Panc1 (cell line): Measurements from ENCODE around the gene TALDO1. TPM values are rescaled to one million over a fixed set of nuclear protein-coding genes. Genes with fewer than 3 reads are reported as not detected.

ENCODE experiments used
- ATAC-seq: fragments of 200-7000 bp; cut with Tn5 transposase; 2 replicates; pipeline ENCODE4 v1.9.1; 2020; ENCODE audit warnings: mild to moderate bottlenecking, moderate library complexity
- BruUV-seq: library from RNA; stranded (reverse); fragments of 400-500 nt; replicated peaks from 2 replicates; lab custom pipeline; 2021; lab: Mats Ljungman, UMichigan
- CTCF ChIA-PET: fragments of 300-600 bp; sonication (Branson Sonifier 250); formaldehyde crosslinking; loops from one replicate; lab custom pipeline; 2022; ENCODE audit warnings: antibody characterized with exemption; lab: Charles Lee
- POLR2A ChIA-PET: fragments of 300-600 bp; sonication (Branson Sonifier 250); formaldehyde crosslinking; loops from one replicate; lab custom pipeline; 2022; ENCODE audit warnings: antibody characterized with exemption; lab: Charles Lee
- DNase-seq: peaks from one replicate; pipeline ENCODE4 v3.0.0-alpha.2; 2010; ENCODE audit warnings: low read depth, low spot score
- H3K27ac ChIP-seq: 2 replicates; pipeline ENCODE4 v1.5.1; 2011; ENCODE audit warnings: mild to moderate bottlenecking, low read length, inconsistent platforms
- H3K27me3 ChIP-seq: fragments of 200-500 bp; sonication (Bioruptor generic); 2 replicates; pipeline ENCODE4 v1.6.0; 2014; ENCODE audit warnings: low read length, inconsistent platforms; ENCODE audit not compliant: control insufficient read depth, insufficient read depth
- H3K36me3 ChIP-seq: fragments of 200-500 bp; sonication (Bioruptor generic); 2 replicates; pipeline ENCODE4 v1.5.1; 2014; ENCODE audit warnings: inconsistent platforms, mild to moderate bottlenecking, low read length, moderate library complexity; ENCODE audit not compliant: control insufficient read depth, insufficient read depth
- H3K4me1 ChIP-seq: 2 replicates; pipeline ENCODE4 v1.5.1; 2011; ENCODE audit warnings: inconsistent platforms, mild to moderate bottlenecking, low read length, moderate library complexity; ENCODE audit not compliant: control insufficient read depth, insufficient read depth
- H3K4me3 ChIP-seq, 2 experiments: 2 replicates each; pipeline ENCODE4 v1.5.1; 2011 to 2012; ENCODE audit warnings: low read depth in 2 of 2, low read length in 2 of 2, mild to moderate bottlenecking in 2 of 2, inconsistent platforms in 1 of 2, moderate library complexity in 1 of 2
- H3K9me3 ChIP-seq: fragments of 200-500 bp; sonication (Bioruptor generic); 2 replicates; pipeline ENCODE4 v1.5.1; 2014; ENCODE audit warnings: low read depth, mild to moderate bottlenecking, inconsistent platforms, low read length, moderate library complexity; ENCODE audit not compliant: control insufficient read depth, insufficient read depth
- CTCF ChIP-seq: fragments of 450-650 bp; IDR thresholded peaks from 2 replicates; pipeline ENCODE4 v1.5.1; 2017; ENCODE audit warnings: mild to moderate bottlenecking
- POLR2AphosphoS5 ChIP-seq: IDR thresholded peaks from 2 replicates; pipeline ENCODE4 v1.6.1; 2012; ENCODE audit warnings: mild to moderate bottlenecking, low read depth, low read length, moderate library complexity
- REST ChIP-seq, 2 experiments: IDR thresholded peaks; 2 replicates each; pipeline ENCODE4 v1.6.1; 2011 to 2012; ENCODE audit warnings: low read depth in 2 of 2, control low read depth in 1 of 2, low read length in 1 of 2, mild to moderate bottlenecking in 1 of 2, moderate library complexity in 1 of 2; ENCODE audit not compliant: insufficient read depth in 1 of 2
- SIN3A ChIP-seq: IDR thresholded peaks from 2 replicates; pipeline ENCODE4 v1.6.1; 2012; ENCODE audit warnings: low read depth, mild to moderate bottlenecking, low read length, moderate library complexity, borderline replicate concordance; ENCODE audit not compliant: insufficient read depth
- TCF7L2 ChIP-seq: IDR thresholded peaks from 2 replicates; pipeline ENCODE4 v1.6.1; 2011; ENCODE audit warnings: mild to moderate bottlenecking, low read depth, low read length, inconsistent platforms
- in situ Hi-C: cut with HindIII; loops from 2 replicates; pipeline ENCODE4 v1.10.0; 2016; ENCODE audit warnings: low sequenced_read_pairs, low pct_unique_long_range_greater_than_20kb
- intact Hi-C: fragments of 100-400 bp; cut with micrococcal nuclease; formaldehyde crosslinking; loops from one replicate; pipeline ENCODE4 v1.10.0; 2022; ENCODE audit not compliant: unreplicated experiment
- total RNA-seq: library from RNA; stranded (reverse); gene quantifications from one replicate; pipeline ENCODE4 v1.2.1, GENCODE V29; 2021; ENCODE audit not compliant: unreplicated experiment

TALDO1 gene
- total RNA-seq, 1 experiment from 2014 or later: 257 TPM

DNA sequence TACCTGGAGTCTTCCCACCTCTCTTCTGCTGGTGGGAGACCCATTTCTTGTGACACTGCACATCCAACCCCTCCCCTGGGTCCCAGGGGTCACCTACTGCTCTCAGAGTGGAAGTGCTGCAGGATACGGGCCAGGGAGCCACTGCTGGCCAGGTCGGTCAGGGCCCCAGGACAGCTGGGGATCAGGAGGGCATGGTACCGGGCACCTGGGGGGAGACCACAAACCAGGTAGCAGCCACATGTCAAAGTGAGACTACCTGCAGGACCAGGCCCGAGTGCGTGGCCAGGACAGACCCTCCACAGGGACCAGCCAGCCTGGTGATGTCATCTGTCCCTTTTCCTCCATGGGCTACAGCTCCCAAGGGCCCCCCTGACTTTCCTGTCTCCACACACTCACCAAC is 26.2 kb downstream of the TALDO1 start:
- in situ Hi-C loops (no loop called here), intact Hi-C loops (no loop called here)
- POLR2A ChIA-PET: no interaction called here
- Histone ChIP-seq H3K27ac (no peak overlapping the region; the same call in 1 of the 2 replicates), H3K4me1 (peaks cover 33% of the 10 kb centered on the region), H3K4me3 (no peak overlapping the region), H3K9me3 (no peaks in the 10 kb centered on the region), H3K27me3 (no peaks in the 10 kb centered on the region), H3K36me3 (peaks cover 4% of the 10 kb centered on the region; the same call in 1 of the 2 replicates)
- ATAC-seq (no peak), DNase-seq (no peak)
- TF ChIP-seq CTCF (no peak), TCF7L2 (no peak), SIN3A (no peak), REST (IDR thresholded peaks at IDR 0.05; ENCODE audit: insufficient read depth in 1 of 2, low read depth in 2 of 2, low read length in 1 of 2) (no peak), POLR2AphosphoS5 (no peak; the same call in 1 of the 2 replicates)
- CTCF ChIA-PET: no interaction called here
- no TSS peak for BruUV-seq

DNA sequence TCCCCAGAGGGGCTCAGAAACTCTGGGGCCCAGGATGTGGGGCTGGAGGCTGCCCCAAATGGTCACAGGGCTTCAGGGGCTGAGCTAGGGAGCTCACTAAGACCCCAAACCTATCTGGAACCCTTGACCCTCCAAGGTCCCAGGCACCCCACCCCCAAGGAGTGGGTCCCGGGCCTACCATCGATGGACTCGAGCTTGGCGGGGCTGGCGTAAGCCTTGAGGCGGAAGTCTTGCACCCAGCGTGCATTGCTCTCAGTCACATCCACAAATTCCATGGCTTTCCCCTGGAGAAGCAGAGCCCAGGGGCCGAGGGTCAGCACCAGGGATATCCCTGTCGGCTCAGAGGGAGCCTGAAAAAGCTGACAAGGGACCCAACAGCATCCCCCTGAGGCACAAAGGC is 26.6 kb downstream of the TALDO1 start:
- no TSS peak for BruUV-seq
- ATAC-seq (no peak), DNase-seq (no peak)
- no peak for TF ChIP-seq CTCF
- no peak for TF ChIP-seq SIN3A
- no peak for TF ChIP-seq TCF7L2
- no peak for TF ChIP-seq REST (IDR thresholded peaks at IDR 0.05; ENCODE audit: insufficient read depth in 1 of 2, low read depth in 2 of 2, low read length in 1 of 2)
- TF ChIP-seq POLR2AphosphoS5: no peak
- Histone ChIP-seq H3K9me3 (no peaks in the 10 kb centered on the region), H3K4me3 (no peak overlapping the region), H3K36me3 (peaks cover 4% of the 10 kb centered on the region; the same call in 1 of the 2 replicates), H3K27me3 (no peaks in the 10 kb centered on the region), H3K27ac (no peak overlapping the region; the same call in 1 of the 2 replicates), H3K4me1 (peaks cover 37% of the 10 kb centered on the region)
- ChIA-PET POLR2A (no interaction called here), CTCF (no interaction called here)
- in situ Hi-C loops: no loop called here
- intact Hi-C loops: no loop called here
